GM19023 (cell line): ENCODE measurements around the gene NR3C2.
A peak's percentile ranks its signal among the peaks of the same experiment; 100 is the strongest.
"Not testable (repeated sequence)": the region's sequence is repeated elsewhere in the genome, so short reads cannot be mapped to it uniquely, and the experiment has no call there.

Experiments used
- ATAC-seq: cut with Tn5 transposase; IDR thresholded peaks from one replicate; pipeline ENCODE4 v1.9.1; 2021; ENCODE audit warnings: mild to moderate bottlenecking, moderate library complexity; ENCODE audit not compliant: unreplicated experiment

Gene NR3C2

DNA sequence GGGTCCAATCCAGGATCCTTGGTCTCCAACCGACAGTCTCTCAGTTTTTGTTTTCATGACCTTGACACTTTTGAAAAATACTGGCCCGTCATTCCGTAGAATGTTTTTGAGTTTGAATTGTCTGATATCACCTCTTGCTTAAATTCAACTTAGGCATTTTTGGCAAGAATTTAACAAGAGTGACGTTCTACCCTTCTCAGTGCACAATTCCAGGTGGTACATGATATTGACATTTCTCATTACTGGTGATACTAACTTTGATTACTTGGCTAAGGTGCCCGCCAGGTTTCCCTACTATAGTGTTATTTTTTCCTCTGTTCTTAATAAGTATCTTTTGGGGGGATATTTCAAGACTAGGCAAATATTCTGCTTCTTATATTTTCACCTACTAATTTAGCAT lies 215.1 kb downstream of the NR3C2 start:
- ATAC-seq: no peak

DNA sequence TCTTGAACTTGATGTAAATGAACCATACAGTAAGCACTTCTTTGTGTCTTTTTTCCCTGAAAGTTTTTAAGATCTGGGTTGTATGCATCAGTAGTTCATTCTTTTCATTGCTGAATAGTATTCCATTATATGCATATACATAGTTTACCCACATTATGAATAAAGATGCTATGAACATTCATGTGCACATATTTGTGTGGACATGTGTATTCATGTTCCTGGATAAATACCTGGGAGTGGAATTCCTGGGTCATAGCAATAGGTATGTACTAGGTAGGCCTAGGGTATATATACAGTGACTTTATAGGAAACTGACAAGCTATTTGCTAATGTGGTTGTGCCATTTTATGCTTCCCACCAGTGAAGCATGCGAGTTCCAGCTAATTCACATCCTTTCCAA lies 215.9 kb downstream of the NR3C2 start:
- ATAC-seq: no peak

DNA sequence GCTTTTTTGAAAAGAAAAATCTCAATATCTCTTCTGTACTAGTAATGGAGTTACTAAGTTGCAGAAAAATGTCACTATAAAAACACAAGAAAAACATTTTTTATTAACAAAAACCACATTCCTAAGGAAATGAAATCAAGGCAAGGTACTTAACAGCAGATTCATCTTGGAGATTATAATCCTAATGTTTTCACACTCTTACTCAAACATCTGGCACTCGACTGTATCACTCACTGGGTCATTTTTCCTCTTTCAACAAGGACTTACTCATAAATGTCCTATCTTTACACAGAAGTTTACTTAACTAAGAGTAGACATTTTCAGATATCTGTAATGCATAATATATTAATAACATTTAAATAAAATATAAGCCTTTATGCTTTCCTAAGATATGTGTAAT lies 216.6 kb downstream of the NR3C2 start:
- no peak for ATAC-seq

DNA sequence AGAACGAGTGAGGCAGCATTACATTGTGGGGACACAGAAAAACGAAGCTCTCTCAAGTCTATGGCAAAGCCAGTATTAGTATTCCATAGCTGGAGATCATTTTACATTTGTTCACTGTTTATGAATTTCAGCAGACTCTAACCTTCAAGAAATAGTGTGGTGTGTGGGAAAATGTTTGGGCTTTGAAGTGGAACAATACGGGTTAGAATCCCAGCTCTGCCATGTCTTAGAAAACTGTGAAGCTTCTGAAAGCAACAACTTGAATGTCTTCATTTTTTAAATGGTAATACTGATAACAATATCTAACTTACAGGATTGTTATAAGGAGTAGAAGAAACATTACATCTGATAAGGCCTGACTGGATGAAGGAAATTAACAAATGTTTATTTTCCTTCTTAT lies 217.7 kb downstream of the NR3C2 start:
- no peak for ATAC-seq

DNA sequence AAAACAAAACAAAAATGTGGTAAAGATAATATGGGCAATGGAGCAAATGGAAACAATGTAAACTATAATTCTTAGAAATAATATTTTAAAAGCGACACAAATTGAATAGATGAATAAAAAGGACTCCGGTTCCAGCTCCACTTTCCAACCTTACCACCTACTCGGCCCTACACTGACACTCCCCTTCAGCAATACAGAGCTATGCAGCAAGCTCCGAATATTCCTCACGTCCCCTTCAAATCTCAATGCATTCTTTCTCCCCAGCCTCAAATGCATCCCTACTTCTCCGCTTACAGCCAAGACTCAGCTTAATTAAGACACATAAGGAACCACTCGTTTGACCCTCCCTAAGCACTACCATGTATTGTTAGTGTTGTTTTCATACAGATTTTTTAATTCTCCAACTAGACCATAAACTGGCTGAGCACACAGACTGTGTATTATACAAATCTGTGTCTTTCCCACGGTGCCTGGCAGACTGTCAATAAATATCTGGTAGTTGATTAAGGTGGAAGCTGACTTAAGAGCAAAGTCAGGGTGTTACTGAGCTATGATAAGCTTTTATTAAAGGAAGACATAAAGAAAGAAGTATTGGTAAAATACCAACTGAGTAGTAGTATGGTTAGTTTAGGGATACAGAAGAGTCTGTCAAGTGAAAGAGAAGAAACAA lies 219.1 kb downstream of the NR3C2 start:
- ATAC-seq: no peak

DNA sequence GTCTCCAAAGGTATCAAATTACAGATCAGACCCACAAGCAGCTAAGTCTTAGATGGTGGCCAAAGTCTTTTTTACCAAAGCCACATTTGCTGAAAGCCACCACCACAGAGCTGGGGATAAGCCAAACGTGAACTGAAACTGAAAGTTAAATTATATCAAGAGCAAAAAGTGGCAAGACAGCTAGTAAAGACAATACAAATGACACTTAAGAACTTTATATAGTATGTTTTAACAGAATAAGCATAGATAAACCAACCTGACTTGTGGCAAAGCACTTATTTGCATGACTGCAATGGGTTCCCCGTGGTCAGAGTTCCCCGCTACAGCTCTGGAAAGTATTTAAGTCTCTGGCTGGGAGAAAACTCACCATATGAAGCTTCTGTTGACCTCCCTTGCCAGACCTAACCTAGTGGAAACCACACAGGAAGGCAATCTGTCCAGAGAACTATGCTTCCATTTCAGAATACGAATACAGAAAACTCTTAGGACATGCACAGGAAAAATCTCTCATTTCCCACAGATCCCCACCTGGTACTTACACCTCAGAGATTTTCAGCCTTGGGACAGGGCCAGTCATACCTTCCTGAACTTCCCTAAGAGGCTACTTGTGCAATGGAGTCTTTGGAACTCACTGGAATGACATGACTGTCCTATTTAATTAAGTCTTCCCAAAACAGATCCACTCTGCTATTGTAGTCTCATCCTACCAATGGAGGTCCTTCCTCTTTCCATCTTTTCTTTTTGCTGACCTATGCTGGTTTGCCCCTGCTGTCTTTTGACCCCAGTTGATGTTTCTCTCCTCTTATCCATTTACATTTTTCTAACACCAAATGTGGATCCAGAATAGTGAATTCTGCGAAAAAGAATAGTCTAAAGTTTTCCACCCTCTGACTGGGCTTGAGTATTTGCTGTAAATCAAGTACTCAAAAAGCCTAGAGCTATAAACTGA lies 225.1 kb downstream of the NR3C2 start:
- peak; percentile 89 for ATAC-seq

DNA sequence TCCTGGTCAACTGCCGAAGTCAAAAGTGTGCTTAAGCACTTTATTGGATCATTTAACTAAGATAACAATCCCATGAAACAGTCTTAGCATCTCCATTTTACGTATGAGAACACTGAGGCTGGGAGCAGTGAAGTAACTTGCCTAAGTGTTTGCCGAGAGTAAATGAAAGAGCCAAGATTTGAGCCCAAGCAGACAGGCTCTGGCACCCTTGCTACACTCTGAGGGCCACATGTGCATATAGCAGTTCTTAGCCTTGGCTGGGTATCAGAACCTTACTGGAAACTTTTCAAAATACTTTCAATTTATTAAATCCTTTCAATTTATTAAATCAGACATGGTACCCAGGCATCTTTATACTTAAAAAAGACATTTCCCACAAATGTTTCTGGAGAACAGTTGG lies 225.9 kb downstream of the NR3C2 start:
- ATAC-seq: no peak

DNA sequence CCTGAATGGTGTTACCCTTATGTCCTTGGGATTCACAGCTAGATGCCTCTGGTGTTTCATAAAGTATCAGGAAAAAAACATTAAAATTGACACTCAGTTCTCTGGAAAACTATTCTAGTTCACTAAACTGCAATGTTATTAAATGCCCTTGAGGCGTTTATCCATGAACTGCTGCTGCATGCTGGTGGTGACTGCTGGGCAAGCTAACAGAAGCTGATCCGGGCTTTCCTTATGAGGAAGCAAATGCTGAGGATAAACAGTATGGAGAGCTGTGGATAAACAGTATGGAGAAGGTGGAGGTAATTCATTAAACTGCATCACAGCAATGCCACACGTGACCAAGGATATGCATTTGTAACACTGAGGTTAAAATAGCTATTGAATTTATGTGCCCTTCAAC lies 227.0 kb downstream of the NR3C2 start:
- ATAC-seq: no peak

DNA sequence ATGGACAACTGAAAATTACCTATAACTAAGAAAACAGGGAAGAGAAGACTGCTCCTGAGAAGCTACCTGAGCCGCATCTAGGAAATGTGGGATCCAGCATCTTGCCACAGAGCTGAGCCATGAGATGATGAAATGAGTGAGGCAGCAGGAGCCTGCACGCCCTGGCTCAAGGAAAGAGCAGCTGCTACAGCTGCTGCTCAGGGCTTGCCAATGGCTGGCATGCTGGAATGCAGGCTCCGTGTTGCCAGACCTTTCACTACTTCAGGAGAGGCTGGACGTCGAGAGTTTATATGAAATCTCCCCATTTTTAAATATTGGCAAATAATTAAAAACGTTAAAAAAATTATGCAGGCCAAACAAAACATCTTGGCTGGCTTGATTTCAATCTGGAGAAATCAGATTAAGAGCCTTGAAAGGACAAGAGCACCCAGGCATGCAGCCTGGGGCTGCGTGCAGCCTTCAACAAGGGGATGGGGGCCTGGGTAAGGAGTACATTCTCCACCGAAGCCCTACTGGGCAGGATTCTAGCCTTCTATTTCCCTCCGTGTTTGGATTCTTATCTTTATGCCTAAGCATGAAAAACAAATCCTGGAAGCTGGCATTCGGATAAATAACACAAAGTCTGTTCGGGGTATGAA lies 227.6 kb downstream of the NR3C2 start:
- ATAC-seq: no peak

DNA sequence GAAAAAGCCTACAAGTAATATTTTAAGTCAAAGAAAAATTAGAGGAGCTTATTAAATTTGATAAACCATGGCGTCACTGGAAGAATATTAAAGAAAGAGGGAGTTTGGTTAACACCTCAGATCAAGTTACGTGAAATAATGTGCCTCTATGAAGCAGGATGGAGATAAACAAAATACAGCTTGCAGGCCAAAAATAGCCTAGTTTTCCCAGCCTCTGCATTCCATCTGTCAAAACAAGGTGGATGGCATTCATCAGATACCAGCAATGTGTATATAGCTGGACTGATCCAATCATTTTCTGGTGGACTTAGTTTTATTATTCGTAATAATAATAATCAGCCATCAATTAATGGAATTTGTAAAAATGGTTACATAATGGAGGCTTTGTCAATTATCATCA lies 230.7 kb downstream of the NR3C2 start:
- ATAC-seq: no peak

DNA sequence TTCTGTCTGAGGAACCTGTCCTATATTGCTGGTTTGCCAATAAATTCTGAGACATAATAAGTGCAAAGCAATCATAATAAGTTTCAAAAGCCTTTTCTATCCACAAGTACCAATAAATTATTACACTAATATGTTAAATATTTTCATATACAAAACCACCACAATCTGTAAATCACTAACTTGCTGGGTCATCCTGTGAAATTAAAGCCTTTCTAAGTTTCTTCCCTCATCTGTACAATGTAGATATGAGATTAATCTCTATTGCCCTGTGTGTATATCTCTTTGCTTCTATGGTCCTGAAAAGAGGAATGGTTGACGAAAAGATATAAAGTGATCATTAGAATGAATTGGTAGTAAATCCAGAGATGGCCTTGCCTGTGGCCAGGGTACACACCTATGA lies 231.6 kb downstream of the NR3C2 start:
- no peak for ATAC-seq

DNA sequence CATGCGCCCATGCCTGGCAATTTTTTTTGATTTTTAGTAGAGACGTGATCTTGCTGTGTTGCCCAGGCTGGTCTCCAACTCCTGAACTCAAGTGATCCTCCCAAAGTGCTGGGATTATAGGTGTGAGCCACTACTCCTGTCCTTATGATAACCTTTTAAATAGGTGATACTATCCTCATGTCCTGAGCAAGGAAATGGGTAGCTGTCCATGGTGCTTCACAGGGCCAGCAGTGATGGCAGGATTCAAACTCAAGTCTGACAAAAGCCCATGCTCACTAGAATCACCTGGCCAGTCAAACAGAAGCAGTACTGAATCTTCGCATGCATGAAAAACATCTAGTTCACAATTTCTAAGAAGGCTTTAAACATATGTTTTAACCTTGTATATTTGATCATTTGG lies 235.1 kb downstream of the NR3C2 start:
- ATAC-seq: no peak

DNA sequence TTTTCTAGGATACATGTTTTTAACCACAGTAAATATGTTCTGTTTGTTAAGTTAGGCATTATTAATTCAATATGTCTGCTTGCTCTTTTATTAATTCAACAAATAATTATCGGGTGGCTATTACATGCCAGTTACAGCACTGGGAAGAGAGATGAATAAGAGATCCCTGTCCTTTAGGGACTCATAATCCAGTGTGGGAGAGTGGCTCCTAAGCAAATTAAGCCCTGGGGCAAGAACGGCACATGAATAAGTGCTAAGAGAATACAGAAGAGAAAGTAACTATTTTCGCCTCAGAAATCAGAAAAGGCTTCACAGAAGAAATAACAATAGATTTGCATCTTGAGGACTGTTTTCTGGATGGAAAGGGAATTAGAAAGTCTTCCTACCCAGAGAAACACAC lies 236.7 kb downstream of the NR3C2 start:
- no peak for ATAC-seq

DNA sequence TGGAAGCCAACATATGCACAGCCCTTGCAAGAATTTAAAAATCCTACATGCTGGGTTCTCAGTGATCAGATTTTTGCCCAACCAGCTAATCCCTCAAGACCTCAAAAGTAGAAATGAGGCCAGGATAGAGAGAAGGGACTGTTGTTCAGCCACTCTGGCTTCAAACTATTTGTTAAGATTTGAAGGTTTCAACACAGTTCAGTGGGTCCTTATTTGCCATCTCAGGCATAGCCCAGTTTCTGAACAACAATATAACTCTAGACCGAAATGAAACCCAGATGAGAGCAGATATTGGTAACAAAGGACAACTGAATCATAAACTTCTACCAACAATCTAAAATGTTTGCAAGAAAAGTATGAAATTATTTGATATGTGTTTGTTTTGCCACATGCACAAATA lies 237.3 kb downstream of the NR3C2 start:
- ATAC-seq: no peak

DNA sequence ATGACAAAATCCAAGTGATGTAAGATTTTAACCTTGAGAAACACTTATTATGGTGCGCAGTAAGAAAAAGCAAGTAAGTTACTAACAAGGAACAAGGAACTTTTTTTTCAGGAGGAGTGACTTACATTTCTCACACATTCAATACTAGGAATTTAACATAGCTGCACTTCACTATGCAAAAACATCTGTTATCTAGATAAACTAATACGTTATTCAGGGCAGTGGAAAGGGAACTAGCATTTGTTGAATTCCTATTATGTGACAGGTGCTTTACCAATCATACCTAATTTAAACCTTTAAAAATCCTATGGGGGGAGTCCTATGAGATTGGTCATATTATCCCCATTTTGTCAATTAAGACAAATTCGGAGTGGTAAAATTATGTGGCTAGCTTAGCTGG lies 238.0 kb downstream of the NR3C2 start:
- no peak for ATAC-seq

DNA sequence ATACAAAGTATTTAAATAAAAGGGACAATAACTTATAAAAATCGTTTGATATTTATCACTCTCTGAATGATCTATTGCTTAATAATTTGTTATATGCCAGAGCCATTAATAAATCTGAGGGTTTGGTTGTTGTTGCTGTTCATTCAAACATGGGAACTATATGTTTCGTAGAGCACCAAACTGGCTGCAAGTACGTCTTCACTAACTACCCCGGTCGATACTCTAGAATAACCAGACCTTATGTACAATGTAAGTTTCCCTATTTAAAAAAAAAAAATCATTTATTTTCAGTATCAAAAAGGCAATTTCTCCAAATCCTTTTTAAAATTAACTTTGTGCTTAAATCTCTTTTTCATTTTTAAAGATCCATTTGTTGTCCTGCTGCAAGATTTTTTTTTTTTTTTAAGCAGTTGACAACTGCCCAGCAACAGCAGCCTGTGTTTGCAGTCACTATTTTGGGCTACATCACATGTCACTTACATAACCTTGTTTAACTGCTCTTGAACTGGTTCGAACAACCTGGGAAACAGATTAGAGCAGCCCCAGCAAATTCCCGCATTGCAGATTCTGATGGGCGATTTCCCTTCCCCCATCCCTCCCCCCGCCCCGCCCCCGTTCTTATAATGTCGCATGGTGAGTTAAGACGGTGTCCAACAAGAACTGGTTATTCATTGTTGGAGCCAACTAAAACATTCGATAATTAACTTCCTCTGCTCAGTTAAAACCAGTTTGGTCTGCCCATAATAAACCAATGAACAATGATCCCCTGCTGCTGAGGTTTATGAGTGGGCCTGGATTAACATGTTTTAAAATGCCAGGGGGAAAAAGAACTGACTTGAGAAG lies 238.9 kb downstream of the NR3C2 start:
- no peak for ATAC-seq

DNA sequence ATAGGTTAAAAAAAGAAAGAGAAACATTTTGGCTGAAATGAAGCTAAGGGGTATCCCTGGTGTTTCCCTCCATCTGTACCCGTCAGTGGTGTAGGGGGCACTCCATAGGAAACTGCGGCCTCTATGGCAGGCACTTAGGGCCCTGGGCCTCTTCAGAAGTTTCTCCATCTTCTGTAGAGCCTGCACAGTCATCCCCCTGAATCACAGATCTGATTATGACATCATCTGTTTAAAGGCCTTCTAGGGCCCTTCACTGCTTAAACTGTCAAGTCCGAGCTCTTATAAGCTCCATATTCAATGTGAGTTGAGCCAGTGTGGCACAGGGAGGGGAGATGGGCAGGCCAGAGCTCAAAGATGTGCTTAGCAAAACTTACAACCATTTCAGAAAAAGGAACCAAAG lies 241.3 kb downstream of the NR3C2 start:
- no peak for ATAC-seq

DNA sequence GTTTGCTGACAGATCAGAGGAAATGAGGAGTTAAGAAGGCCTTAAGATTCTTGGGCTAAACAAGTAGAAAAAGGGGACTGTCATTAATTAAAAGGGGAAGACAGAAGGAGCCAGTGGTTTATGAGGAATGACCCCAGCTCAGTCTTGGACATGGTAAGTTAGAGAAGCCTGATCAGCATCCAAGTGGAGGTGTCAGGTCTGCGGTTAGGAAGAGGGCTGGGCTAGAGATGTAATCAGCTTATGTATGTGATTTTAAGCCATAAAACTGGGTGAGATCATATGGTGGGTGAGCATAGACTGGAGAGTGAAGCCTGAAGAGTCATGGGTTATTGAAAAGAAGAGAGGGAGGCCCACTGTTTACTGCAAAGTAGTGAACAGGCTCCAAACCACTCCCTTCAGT lies 246.1 kb downstream of the NR3C2 start:
- no peak for ATAC-seq

DNA sequence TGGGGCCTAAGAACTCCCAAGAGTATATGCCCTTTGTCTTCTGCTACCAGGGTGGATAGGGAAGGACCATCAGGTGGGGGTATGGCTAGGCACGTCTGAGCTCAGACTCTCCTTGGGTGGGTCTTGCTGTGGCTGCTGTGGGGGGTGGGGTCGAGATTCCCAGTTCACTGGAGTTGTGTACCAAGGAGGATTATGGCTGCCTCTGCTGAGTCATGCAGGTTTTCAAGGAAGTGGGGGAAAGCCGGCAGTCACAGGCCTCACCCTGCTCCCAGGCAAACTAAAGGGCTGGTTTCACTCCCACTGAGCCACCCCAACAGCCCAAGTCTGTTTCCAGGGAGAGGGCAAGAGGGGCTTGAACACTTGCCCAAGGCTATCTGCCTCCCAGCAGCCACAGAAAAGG lies 249.7 kb downstream of the NR3C2 start:
- ATAC-seq: no peak

DNA sequence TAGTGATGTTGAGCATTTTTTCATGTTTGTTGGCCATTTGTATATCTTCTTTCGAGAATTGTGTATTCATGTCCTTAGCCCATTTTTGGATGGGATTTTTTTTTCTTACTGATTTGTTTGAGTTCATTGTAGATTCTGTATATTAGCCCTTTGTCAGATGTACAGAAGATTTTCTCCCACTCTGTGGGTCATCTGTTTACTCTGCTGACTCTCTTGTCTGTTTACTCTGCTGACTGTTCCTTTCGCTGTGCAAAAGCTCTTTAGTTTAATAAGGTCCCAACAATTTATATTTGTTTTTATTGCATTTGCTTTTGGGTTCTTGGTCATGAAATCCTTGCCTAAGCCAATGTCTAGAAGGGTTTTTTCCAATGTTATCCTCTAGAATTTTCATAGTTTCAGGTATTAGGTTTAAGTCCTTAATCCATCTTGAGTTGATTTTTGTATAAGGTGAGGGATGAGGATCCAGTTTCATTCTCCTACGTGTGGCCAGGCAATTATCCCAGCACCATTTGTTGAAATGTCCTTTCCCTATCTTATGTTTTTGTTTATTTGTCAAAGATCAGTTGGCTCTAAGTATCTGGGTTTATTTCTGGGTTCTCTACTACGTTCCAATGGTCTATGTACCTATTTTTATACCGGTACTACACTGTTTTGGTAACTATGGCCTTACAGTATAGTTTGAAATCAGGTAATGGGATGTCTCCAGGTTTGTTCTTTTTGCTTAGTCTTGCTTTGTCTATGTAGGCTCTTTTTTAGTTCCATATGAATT lies 254.6 kb downstream of the NR3C2 start:
- ATAC-seq: not testable (repeated sequence)
